K562 (cell line): ENCODE results near the gene DUS1L. TPM values are rescaled to one million over a fixed set of nuclear protein-coding genes. Genes with fewer than 3 reads are reported as not detected.

Source experiments
- ATAC-seq: fragments of 200-7000 bp; cut with Tn5 transposase; 3 replicates; pipeline ENCODE4 v1.9.1; 2020; ENCODE audit warnings: moderate library complexity
- BruUV-seq: library from RNA; stranded (reverse); fragments of 400-500 nt; replicated peaks from 2 replicates; lab custom pipeline; 2021; lab: Mats Ljungman, UMichigan
- CTCF ChIA-PET: fragments of 300-600 bp; formaldehyde crosslinking; extraction: SDS; loops from one replicate; lab custom pipeline; 2021; ENCODE audit warnings: low intra/inter-chr PET ratio; lab: Yijun Ruan, JAX
- POLR2A ChIA-PET: fragments of 300-600, 350-650 bp; sonication (Branson Sonifier 250); formaldehyde crosslinking; extraction: SDS; loops from one replicate; lab custom pipeline; 2021; ENCODE audit warnings: antibody characterized with exemption, inconsistent platforms; lab: Yijun Ruan, JAX
- DNase-seq, 4 experiments: peaks; one replicate each; pipeline versions ENCODE4 v3.0.0 to v3.0.0-alpha.2; 2011 to 2018; ENCODE audit warnings: low spot score in 3 of 4, mixed read lengths in 3 of 4; ENCODE audit errors: extremely low read depth in 1 of 4
- FAIRE-seq: peaks from 2 replicates; lab custom pipeline; 2011; peaks lifted over from hg19 to GRCh38; lab: Jason Lieb, UNC
- H2AFZ ChIP-seq: 2 replicates; pipeline ENCODE4 v1.6.0; 2011; ENCODE audit warnings: low read depth, low read length, control low read depth, inconsistent platforms
- H3K27ac ChIP-seq: fragments of 200-600 bp; 3 replicates; pipeline ENCODE4 v1.8.0; 2011; ENCODE audit warnings: low read depth, mild to moderate bottlenecking, control low read depth, inconsistent platforms, low read length, moderate library complexity, mixed read lengths; ENCODE audit errors: extremely low read depth
- H3K27me3 ChIP-seq, 2 experiments: fragments of 300-600 bp in 1 of 2; 2 replicates in 1 of 2; 3 replicates in 1 of 2; pipeline versions ENCODE4 v1.6.0 to v1.8.0; 2011; ENCODE audit warnings: inconsistent platforms in 2 of 2, low read length in 2 of 2, mild to moderate bottlenecking in 1 of 2, mixed read lengths in 1 of 2, moderate library complexity in 1 of 2; ENCODE audit not compliant: control insufficient read depth in 2 of 2, insufficient read depth in 2 of 2
- H3K36me3 ChIP-seq: fragments of 300-600 bp; 3 replicates; pipeline ENCODE4 v1.8.0; 2011; ENCODE audit warnings: mild to moderate bottlenecking, low read length, inconsistent platforms; ENCODE audit not compliant: control insufficient read depth, insufficient read depth
- H3K4me1 ChIP-seq, 2 experiments: fragments of 200-600 bp in 1 of 2; replicated peaks in 1 of 2; 2 replicates in 1 of 2; 3 replicates in 1 of 2; pipeline versions ENCODE4 v1.5.1 to v1.8.0; 2011; ENCODE audit warnings: inconsistent platforms in 2 of 2, low read length in 2 of 2, mild to moderate bottlenecking in 1 of 2, mixed read lengths in 1 of 2, moderate library complexity in 1 of 2; ENCODE audit not compliant: control insufficient read depth in 2 of 2, insufficient read depth in 2 of 2
- H3K4me2 ChIP-seq: 2 replicates; pipeline ENCODE4 v1.6.1; 2011; ENCODE audit warnings: low read length, control low read depth, inconsistent platforms, mixed read lengths; ENCODE audit not compliant: insufficient read depth
- H3K4me3 ChIP-seq: fragments of 200-600 bp; sonication (generic), shearing (Covaris generic); 2 replicates; pipeline ENCODE4 v1.5.1; 2016; ENCODE audit warnings: control low read depth, inconsistent platforms
- H3K79me2 ChIP-seq: fragments of 200-600 bp; 3 replicates; pipeline ENCODE4 v1.8.0; 2011; ENCODE audit warnings: low read length, inconsistent platforms; ENCODE audit not compliant: control insufficient read depth, insufficient read depth
- H3K9ac ChIP-seq, 2 experiments: 2 replicates each; pipeline versions ENCODE4 v1.6.0 to v1.6.1; 2011; ENCODE audit warnings: low read depth in 2 of 2, low read length in 2 of 2, control low read depth in 1 of 2, inconsistent platforms in 1 of 2, mild to moderate bottlenecking in 1 of 2, mixed read lengths in 1 of 2; ENCODE audit not compliant: insufficient read depth in 1 of 2
- H3K9me1 ChIP-seq: one replicate; pipeline ENCODE4 v1.6.0; 2011; ENCODE audit warnings: inconsistent platforms, mild to moderate bottlenecking, low read length, moderate library complexity; ENCODE audit not compliant: control insufficient read depth, insufficient read depth
- H3K9me3 ChIP-seq: replicated peaks from 2 replicates; pipeline ENCODE4 v1.5.1; 2011; ENCODE audit warnings: low read depth, low read length, inconsistent platforms; ENCODE audit not compliant: control insufficient read depth, insufficient read depth
- H4K20me1 ChIP-seq: replicated peaks from 2 replicates; pipeline ENCODE4 v1.6.1; 2011; ENCODE audit warnings: low read length, inconsistent platforms, mixed read lengths; ENCODE audit not compliant: control insufficient read depth, insufficient read depth
- BDP1 ChIP-seq: IDR thresholded peaks from 3 replicates; pipeline ENCODE4 v1.6.1; 2011; ENCODE audit not compliant: insufficient read length, insufficient read depth
- CBX3 ChIP-seq, 2 experiments: IDR thresholded peaks; 1 replicate in 1 of 2; 2 replicates in 1 of 2; pipeline ENCODE4 v1.6.1; 2012; ENCODE audit warnings: inconsistent platforms in 2 of 2, low read length in 2 of 2, borderline replicate concordance in 1 of 2, control low read depth in 1 of 2
- DACH1 ChIP-seq: fragments of 450-650 bp; IDR thresholded peaks from 2 replicates; pipeline ENCODE4 v1.6.1; 2018; ENCODE audit not compliant: partially characterized antibody
- HCFC1 ChIP-seq: IDR thresholded peaks from 2 replicates; pipeline ENCODE4 v1.6.1; 2012; ENCODE audit warnings: low read depth, low read length, improper control_type of control experiment
- HINFP ChIP-seq: fragments of 450-650 bp; conservative IDR thresholded peaks from 2 replicates; pipeline ENCODE4 v1.6.1; 2016; ENCODE audit warnings: missing genetic modification characterization, low read depth, mild to moderate bottlenecking, control low read depth, missing compliant biosample characterization
- IRF1 ChIP-seq: sonication (generic); formaldehyde crosslinking; IDR thresholded peaks from 2 replicates; pipeline ENCODE4 v1.8.0; 2022; ENCODE audit warnings: missing genetic modification reagents, mild to moderate bottlenecking, borderline replicate concordance
- SMARCA5 ChIP-seq: fragments of 450-650 bp; IDR thresholded peaks from 2 replicates; pipeline ENCODE4 v1.6.1; 2016
- WGBS: fragments of 100-300 bp; shearing (Covaris generic); methylation state at CpG from one replicate; pipeline ENCODE4 v1.1.6; 2016; ENCODE audit warnings: low coverage, mixed read lengths; ENCODE audit not compliant: insufficient coverage; ENCODE audit errors: missing lambda C conversion rate; 5-methylcytosine and 5-hydroxymethylcytosine counted together
- in situ Hi-C: fragments of 300-500 bp; cut with MboI; formaldehyde crosslinking; loops from 4 replicates; pipeline ENCODE4 v1.15.0; 2018; ENCODE audit warnings: inconsistent platforms, mixed read lengths
- intact Hi-C: fragments of 100-400 bp; cut with micrococcal nuclease; formaldehyde crosslinking; loops from 2 replicates; pipeline ENCODE4 v1.14.2; 2022
- polyA plus RNA-seq, 8 experiments: library from polyadenylated mRNA; depleted of rRNA in 4 of 8; stranded (reverse) in 5 of 8; unstranded in 3 of 8; fragments of >200 nt; fragmentation: Nextera tagmentation in 2 of 8; fragmentation: Illumina TruSeq in 1 of 8; extraction: Ambion mirVana in 2 of 8; extraction: Trizol in 1 of 8; gene quantifications; 2 replicates each; pipeline versions ENCODE4 v1.2.1 to v1.2.3, GENCODE V29; 2011 to 2014; ENCODE audit warnings: inconsistent platforms in 1 of 8, missing spikeins in 1 of 8
- total RNA-seq, 7 experiments: library from RNA; depleted of rRNA in 6 of 7; stranded (reverse); fragments of >200 nt in 6 of 7; fragmentation: Illumina TruSeq in 2 of 7; extraction: Trizol in 2 of 7; gene quantifications; 2 replicates each; pipeline versions ENCODE4 v1.2.1 to v1.2.3, GENCODE V29; 2011 to 2021; ENCODE audit warnings: low replicate concordance in 1 of 7

DUS1L gene
- total and polyA plus RNA-seq, 9 of the 15 experiments (the other 6 are each of a cell fraction or from before 2014, with no cell fraction given), result 7.8 to 210 (median 83.9) TPM

- TF ChIP-seq CBX3 (IDR thresholded peaks at IDR 0.05; ENCODE audit: borderline replicate concordance in 1 of 2, low read length in 2 of 2), result no peak
- no peak for TF ChIP-seq HINFP (tag)
- TF ChIP-seq IRF1 (CRISPR knock-in tag), result no peak
- TF ChIP-seq SMARCA5, result no peak
- TF ChIP-seq HCFC1, result no peak
- no peak for TF ChIP-seq BDP1
- TF ChIP-seq DACH1, result no peak
- Histone ChIP-seq H3K9ac (peak overlapping the region in 1 of 2 experiments; percentile 26; a peak in 1 of 4 replicates), H3K4me3 (no peak overlapping the region), H2AFZ (no peak overlapping the region), H3K4me2 (no peak overlapping the region), H3K27ac (no peak overlapping the region), H3K9me1 (no peaks in the 10 kb centered on the region), H3K36me3 (no peaks in the 10 kb centered on the region; the same call in 2 of the 3 replicates), H3K27me3 (no peaks in the 10 kb centered on the region), H3K79me2 (no peaks in the 10 kb centered on the region), H3K9me3 (no peaks in the 10 kb centered on the region), H4K20me1 (no peaks in the 10 kb centered on the region), H3K4me1 (peaks cover 0 to 87% of the 10 kb centered on the region in 2 experiments; a peak in 2 of 5 replicates)
- CTCF ChIA-PET, result no interaction called here
- no peak for ATAC-seq
- 91% methylated on average over 17 of the region's 19 CpGs for WGBS
- no peak for DNase-seq
- FAIRE-seq, result no peak
- intact Hi-C loops, result no loop called here
- no TSS peak for BruUV-seq
- in situ Hi-C loops, result no loop called here
- POLR2A ChIA-PET, result interaction anchor here (0.6 kb wide), 2 partner anchors 11 to 440 kb away, joined by 3 read pairs; partner anchors contain the start of genes CENPX and LRRC45
Observed at GRCh38 chr17:82011617-82012187, 53.9 kb downstream of the DUS1L start.
